GM19023 (cell line): ENCODE measurements around the gene VILL.
"Not testable (repeated sequence)": the region's sequence is repeated elsewhere in the genome, so short reads cannot be mapped to it uniquely, and the experiment has no call there.

Source experiments
- ATAC-seq: cut with Tn5 transposase; IDR thresholded peaks from one replicate; pipeline ENCODE4 v1.9.1; 2021; ENCODE audit warnings: mild to moderate bottlenecking, moderate library complexity; ENCODE audit not compliant: unreplicated experiment

The VILL gene

GRCh38 chr3:37963016-37963415, 27.6 kb upstream of the VILL start:
- ATAC-seq: no peak

GRCh38 chr3:37963635-37964034, 27.0 kb upstream of the VILL start:
- no peak for ATAC-seq

GRCh38 chr3:37964146-37964545, 26.4 kb upstream of the VILL start:
- no peak for ATAC-seq

- ATAC-seq: no peak
Observed at GRCh38 chr3:37964716-37965115, 25.9 kb upstream of the VILL start.

GRCh38 chr3:37967260-37967881, 23.2 kb upstream of the VILL start:
- peak; percentile 79 for ATAC-seq

GRCh38 chr3:37968199-37968598, 22.4 kb upstream of the VILL start:
- no peak for ATAC-seq

- no peak for ATAC-seq
Observed at GRCh38 chr3:37968813-37969595, 21.6 kb upstream of the VILL start.

- no peak for ATAC-seq
Observed at GRCh38 chr3:37969596-37970100, 20.9 kb upstream of the VILL start.

GRCh38 chr3:37970802-37971201, 19.8 kb upstream of the VILL start:
- ATAC-seq: no peak

GRCh38 chr3:37971467-37971866, 19.1 kb upstream of the VILL start:
- no peak for ATAC-seq

- not testable (repeated sequence) for ATAC-seq
Observed at GRCh38 chr3:37972056-37972455, 18.5 kb upstream of the VILL start.

- no peak for ATAC-seq
Observed at GRCh38 chr3:37973246-37974054, 17.1 kb upstream of the VILL start.

- peak; percentile 90 for ATAC-seq
Observed at GRCh38 chr3:37974121-37975083, 16.2 kb upstream of the VILL start.

- no peak for ATAC-seq
Observed at GRCh38 chr3:37979541-37980461, 10.8 kb upstream of the VILL start.

GRCh38 chr3:37980462-37981347, 9.9 kb upstream of the VILL start:
- no peak for ATAC-seq

GRCh38 chr3:37981348-37981664, 9.3 kb upstream of the VILL start:
- no peak for ATAC-seq

- no peak for ATAC-seq
Observed at GRCh38 chr3:37982331-37982730, 8.3 kb upstream of the VILL start.

GRCh38 chr3:37984051-37984450, 6.5 kb upstream of the VILL start:
- ATAC-seq: no peak

- no peak for ATAC-seq
Observed at GRCh38 chr3:37984596-37984995, 6.0 kb upstream of the VILL start.
